GM12878 (cell line): ENCODE measurements around the gene IL32. TPM values are rescaled to one million over a fixed set of nuclear protein-coding genes. Genes with fewer than 3 reads are reported as not detected.

Source experiments
- ATAC-seq: fragments of 200-7000 bp; cut with Tn5 transposase; 3 replicates; pipeline ENCODE4 v1.9.1; 2020; ENCODE audit warnings: mild to moderate bottlenecking, moderate library complexity
- BruUV-seq: library from RNA; stranded (reverse); fragments of 400-500 nt; replicated peaks from 2 replicates; lab custom pipeline; 2021; lab: Mats Ljungman, UMichigan
- CTCF ChIA-PET: fragments of 300-600 bp; sonication (Branson Sonifier 250); formaldehyde crosslinking; extraction: SDS; loops from one replicate; lab custom pipeline; 2021; ENCODE audit warnings: inconsistent platforms; lab: Yijun Ruan, JAX
- POLR2A ChIA-PET: fragments of 350-600 bp; formaldehyde crosslinking; extraction: SDS; loops from one replicate; lab custom pipeline; 2021; ENCODE audit warnings: inconsistent platforms; lab: Charles Lee
- RAD21 ChIA-PET: fragments of 300-600 bp; sonication (Branson Sonifier 250); formaldehyde crosslinking; loops from one replicate; lab custom pipeline; 2023; ENCODE audit warnings: antibody characterized with exemption; ENCODE audit not compliant: unreplicated experiment; lab: Charles Lee
- SMC1A ChIA-PET: fragments of 300-600 bp; sonication (Branson Sonifier 250); formaldehyde crosslinking; loops from one replicate; lab custom pipeline; 2023; ENCODE audit not compliant: unreplicated experiment, uncharacterized antibody; lab: Charles Lee
- DNase-seq: peaks from one replicate; pipeline ENCODE4 v3.0.0-alpha.2; 2011; ENCODE audit warnings: low read depth, low spot score
- FAIRE-seq: peaks from 3 replicates; lab custom pipeline; 2011; peaks lifted over from hg19 to GRCh38; lab: Jason Lieb, UNC
- H2AFZ ChIP-seq: 2 replicates; pipeline ENCODE4 v1.6.0; 2011; ENCODE audit warnings: low read depth, low read length, control low read depth; ENCODE audit not compliant: control insufficient read depth
- H3K27ac ChIP-seq: 2 replicates; pipeline ENCODE4 v1.5.1; 2011; ENCODE audit warnings: control low read depth; ENCODE audit not compliant: control insufficient read depth, insufficient read depth
- H3K27me3 ChIP-seq, 2 experiments: replicated peaks in 1 of 2; 2 replicates each; pipeline versions ENCODE4 v1.6.0 to v1.6.1; 2011; ENCODE audit warnings: low read length in 1 of 2; ENCODE audit not compliant: control insufficient read depth in 2 of 2, insufficient read depth in 2 of 2
- H3K36me3 ChIP-seq, 2 experiments: 2 replicates each; pipeline ENCODE4 v1.5.1; 2011; ENCODE audit warnings: low read length in 1 of 2; ENCODE audit not compliant: control insufficient read depth in 2 of 2, insufficient read depth in 2 of 2
- H3K4me1 ChIP-seq: 2 replicates; pipeline ENCODE4 v1.6.1; 2011; ENCODE audit warnings: mild to moderate bottlenecking, low read length, moderate library complexity, mixed read lengths; ENCODE audit not compliant: control insufficient read depth, insufficient read depth
- H3K4me2 ChIP-seq: 2 replicates; pipeline ENCODE4 v1.6.0; 2011; ENCODE audit warnings: control low read depth; ENCODE audit not compliant: control insufficient read depth, insufficient read depth
- H3K4me3 ChIP-seq: fragments of 200-600 bp; sonication (generic); 2 replicates; pipeline ENCODE4 v1.5.1; 2016
- H3K79me2 ChIP-seq: 2 replicates; pipeline ENCODE4 v1.6.0; 2011; ENCODE audit warnings: low read length; ENCODE audit not compliant: control insufficient read depth, insufficient read depth
- H3K9ac ChIP-seq: 2 replicates; pipeline ENCODE4 v1.8.0; 2011; ENCODE audit warnings: low read length, control low read depth, mixed read lengths; ENCODE audit not compliant: control insufficient read depth, insufficient read depth
- H3K9me3 ChIP-seq: replicated peaks from 3 replicates; pipeline ENCODE4 v1.5.1; 2011; ENCODE audit warnings: mild to moderate bottlenecking, low read length; ENCODE audit not compliant: control insufficient read depth, insufficient read depth
- H4K20me1 ChIP-seq: 2 replicates; pipeline ENCODE4 v1.6.0; 2011; ENCODE audit not compliant: control insufficient read depth, insufficient read depth
- BCLAF1 ChIP-seq: fragments of 450-650 bp; IDR thresholded peaks from 2 replicates; pipeline ENCODE4 v1.6.1; 2017; ENCODE audit warnings: antibody characterized with exemption, mild to moderate bottlenecking, moderate library complexity
- CHD1 ChIP-seq: IDR thresholded peaks from 2 replicates; pipeline ENCODE4 v1.6.1; 2012; ENCODE audit warnings: low read depth, low read length, improper control_type of control experiment
- FOS ChIP-seq: IDR thresholded peaks from 3 replicates; pipeline ENCODE4 v1.6.1; 2011; ENCODE audit warnings: borderline replicate concordance; ENCODE audit not compliant: insufficient read length; ENCODE audit errors: extremely low read depth
- NRF1 ChIP-seq: conservative IDR thresholded peaks from 2 replicates; pipeline ENCODE4 v1.6.1; 2011; ENCODE audit warnings: mild to moderate bottlenecking, low read depth, low read length, improper control_type of control experiment
- RUNX3 ChIP-seq: IDR thresholded peaks from 2 replicates; pipeline ENCODE4 v1.6.1; 2012; ENCODE audit warnings: low read length, inconsistent platforms
- SIN3A ChIP-seq: IDR thresholded peaks from 2 replicates; pipeline ENCODE4 v1.6.1; 2012; ENCODE audit warnings: low read depth, low read length, improper control_type of control experiment
- SREBF1 ChIP-seq: IDR thresholded peaks from 2 replicates; pipeline ENCODE4 v1.6.1; 2012; ENCODE audit warnings: mild to moderate bottlenecking, low read length
- ZNF24 ChIP-seq: fragments of 450-650 bp; IDR thresholded peaks from 2 replicates; pipeline ENCODE4 v1.6.1; 2017; ENCODE audit warnings: antibody characterized with exemption, mild to moderate bottlenecking
- WGBS: methylation state at CpG from one replicate; pipeline ENCODE4 v1.1.6; 2016; ENCODE audit warnings: low lambda C conversion rate; ENCODE audit not compliant: insufficient replicate concordance, insufficient coverage; ENCODE audit errors: missing lambda C conversion rate; 5-methylcytosine and 5-hydroxymethylcytosine counted together
- in situ Hi-C: fragments of 300-500 bp; cut with MboI; formaldehyde crosslinking; loops from 9 replicates; pipeline ENCODE4 v1.14.3; 2018; ENCODE audit warnings: mixed read lengths
- intact Hi-C: fragments of 100-400 bp; cut with micrococcal nuclease; formaldehyde crosslinking; loops from one replicate; pipeline ENCODE4 v1.14.2; 2022; ENCODE audit not compliant: unreplicated experiment
- polyA plus RNA-seq, 11 experiments: library from polyadenylated mRNA; depleted of rRNA in 4 of 11; unstranded in 6 of 11; stranded (reverse) in 5 of 11; fragments of >200 nt; fragmentation: Nextera tagmentation in 4 of 11; fragmentation: Illumina TruSeq in 1 of 11; extraction: Ambion mirVana in 4 of 11; extraction: Trizol in 1 of 11; gene quantifications; 1 replicate in 1 of 11; 2 replicates in 10 of 11; pipeline versions ENCODE4 v1.2.1 to v1.2.3, GENCODE V29; 2011 to 2016; ENCODE audit warnings: inconsistent platforms in 2 of 11, missing spikeins in 2 of 11, low read depth in 1 of 11
- total RNA-seq, 4 experiments: library from RNA; depleted of rRNA in 3 of 4; stranded (reverse); fragments of >200 nt in 3 of 4; fragmentation: Illumina TruSeq in 1 of 4; extraction: Trizol in 1 of 4; gene quantifications; 2 replicates each; pipeline versions ENCODE4 v1.2.1 to v1.2.3, GENCODE V29; 2013 to 2021

IL32 gene
- total and polyA plus RNA-seq, 10 of the 15 experiments (the other 5 are each of a cell fraction or from before 2014, with no cell fraction given), result 27.0 to 122 (median 55.8) TPM

GRCh38 chr16:3019594-3020246 lies 45.7 kb upstream of the IL32 start:
- POLR2A ChIA-PET, result interaction anchor here (0.7 to 1.5 kb wide), 4 partner anchors 10 to 137 kb away, joined by 3 to 5 read pairs (median 4); partner anchors contain the start of gene FLYWCH2
- SMC1A ChIA-PET, result no interaction called here
- H3K4me1 ChIP-seq, result peaks cover 25% of the 10 kb centered on the region
- RAD21 ChIA-PET, result interaction anchor here (1.1 to 2.2 kb wide), 7 partner anchors 8 to 39 kb away, joined by 3 to 21 read pairs (median 5); no protein-coding TSS in a partner anchor
- peak overlapping the region; percentile 87 for H2AFZ ChIP-seq
- intact Hi-C loops, result no loop called here
- H4K20me1 ChIP-seq, result no peaks in the 10 kb centered on the region
- peak overlapping the region; percentile 70 for H3K4me3 ChIP-seq
- DNase-seq, result no peak
- H3K27me3 ChIP-seq, result no peaks in the 10 kb centered on the region
- no peaks in the 10 kb centered on the region for H3K9me3 ChIP-seq
- H3K36me3 ChIP-seq, result no peaks in the 10 kb centered on the region; a peak in 1 of 4 replicates
- WGBS, result 28% methylated on average over 39 of the region's 40 CpGs
- CTCF ChIA-PET, result interaction anchor here (0.9 to 18.2 kb wide), 5 partner anchors 8 to 112 kb away, joined by 3 to 421 read pairs (median 4); no protein-coding TSS in a partner anchor
- BruUV-seq, result no TSS peak
- H3K9ac ChIP-seq, result no peak overlapping the region
- in situ Hi-C loops, result no loop called here
- H3K4me2 ChIP-seq, result peak overlapping the region; percentile 83
- H3K27ac ChIP-seq, result no peak overlapping the region
- no peaks in the 10 kb centered on the region for H3K79me2 ChIP-seq
- no peak for ATAC-seq
- no peak for FAIRE-seq
- TF ChIP-seq SREBF1 (no peak), CHD1 (no peak), ZNF24 (peak; percentile 86), FOS (no peak), NRF1 (no peak), RUNX3 (no peak), BCLAF1 (no peak), SIN3A (0 out of 2 replicates have a peak, but pooled peaks have one; percentile 31)
